ENCODE results near the gene MRPL10.

GRCh38 chr17:47848198-47848513 is 16.8 kb upstream of the MRPL10 start:
- TF ChIP-seq CTCF (conservative IDR thresholded peaks at IDR 0.05 in 1 of 2, IDR thresholded peaks at IDR 0.05 in 1 of 2; ENCODE audit: low read depth in 1 of 2, low read length in 2 of 2): no peak
- TF ChIP-seq EZH2 (IDR thresholded peaks at IDR 0.05; ENCODE audit: low read length, missing control alignments): no peak

All from fibroblast of lung (primary cell).